HG02623 (cell line): Measurements from ENCODE around the gene SLC10A7.

Source experiments
- ATAC-seq: cut with Tn5 transposase; IDR thresholded peaks from one replicate; pipeline ENCODE4 v1.9.1; 2021; ENCODE audit warnings: moderate library complexity; ENCODE audit not compliant: unreplicated experiment

SLC10A7 gene

GRCh38 chr4:146442801-146443200 lies 78.9 kb downstream of the SLC10A7 start:
- ATAC-seq, result no peak

- no peak for ATAC-seq
Observed at GRCh38 chr4:146439999-146440398, 81.7 kb downstream of the SLC10A7 start.

GRCh38 chr4:146439437-146439836 lies 82.3 kb downstream of the SLC10A7 start:
- ATAC-seq, result no peak

GRCh38 chr4:146437778-146438177 lies 84.0 kb downstream of the SLC10A7 start:
- ATAC-seq, result no peak

GRCh38 chr4:146436423-146437162 lies 85.1 kb downstream of the SLC10A7 start:
- no peak for ATAC-seq

GRCh38 chr4:146435962-146436361 lies 85.8 kb downstream of the SLC10A7 start:
- ATAC-seq, result no peak

GRCh38 chr4:146432065-146432464 lies 89.7 kb downstream of the SLC10A7 start:
- ATAC-seq, result no peak

- no peak for ATAC-seq
Observed at GRCh38 chr4:146428298-146428697, 93.4 kb downstream of the SLC10A7 start.

GRCh38 chr4:146417822-146418221 lies 103.9 kb downstream of the SLC10A7 start:
- no peak for ATAC-seq

GRCh38 chr4:146415829-146416228 lies 105.9 kb downstream of the SLC10A7 start:
- ATAC-seq, result no peak

GRCh38 chr4:146407669-146408084 lies 114.1 kb downstream of the SLC10A7 start:
- no peak for ATAC-seq

- no peak for ATAC-seq
Observed at GRCh38 chr4:146407257-146407656, 114.5 kb downstream of the SLC10A7 start.

- ATAC-seq, result no peak
Observed at GRCh38 chr4:146401274-146401673, 120.5 kb downstream of the SLC10A7 start.

- no peak for ATAC-seq
Observed at GRCh38 chr4:146398896-146399445, 122.8 kb downstream of the SLC10A7 start.

GRCh38 chr4:146398404-146398803 lies 123.3 kb downstream of the SLC10A7 start:
- no peak for ATAC-seq

- ATAC-seq, result no peak
Observed at GRCh38 chr4:146389561-146389960, 132.2 kb downstream of the SLC10A7 start.

GRCh38 chr4:146382194-146382593 lies 139.5 kb downstream of the SLC10A7 start:
- no peak for ATAC-seq

GRCh38 chr4:146381263-146381872 lies 140.4 kb downstream of the SLC10A7 start:
- ATAC-seq, result no peak

- no peak for ATAC-seq
Observed at GRCh38 chr4:146379744-146380143, 142.0 kb downstream of the SLC10A7 start.

GRCh38 chr4:146371812-146372211 lies 149.9 kb downstream of the SLC10A7 start:
- ATAC-seq, result no peak

- ATAC-seq, result no peak
Observed at GRCh38 chr4:146370841-146371240, 150.9 kb downstream of the SLC10A7 start.

GRCh38 chr4:146369446-146369845 lies 152.3 kb downstream of the SLC10A7 start:
- ATAC-seq, result no peak
